HG03159 (cell line): Measurements from ENCODE around the gene TARBP2.
A peak's percentile ranks its signal among the peaks of the same experiment; 100 is the strongest.
"Not testable (repeated sequence)": the region's sequence is repeated elsewhere in the genome, so short reads cannot be mapped to it uniquely, and the experiment has no call there.

Source experiments
- ATAC-seq: cut with Tn5 transposase; IDR thresholded peaks from one replicate; pipeline ENCODE4 v1.9.1; 2021; ENCODE audit warnings: mild to moderate bottlenecking, moderate library complexity; ENCODE audit not compliant: unreplicated experiment

Gene TARBP2

DNA sequence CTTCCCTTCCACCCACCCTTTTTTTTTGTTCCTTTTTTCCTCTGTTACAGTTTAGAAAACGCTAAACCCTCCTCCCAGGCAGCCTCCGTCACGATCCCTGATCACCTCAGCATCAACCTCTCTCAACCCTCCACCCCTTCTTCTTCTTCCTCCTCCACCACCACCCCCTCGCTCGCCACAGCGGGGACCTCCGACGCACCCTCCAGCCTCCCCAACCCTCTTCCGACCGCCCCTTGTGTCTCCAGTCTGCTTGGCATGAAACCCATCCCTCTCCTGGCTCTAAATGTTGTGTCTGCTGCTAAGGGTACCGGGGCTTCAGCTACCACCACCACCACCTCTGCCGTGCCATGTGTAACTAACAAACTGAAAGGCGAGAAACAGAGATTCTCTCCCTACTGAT, 26.3 kb upstream of the TARBP2 start:
- no peak for ATAC-seq

GRCh38 chr12:53476769-53477209, 24.3 kb upstream of the TARBP2 start:
- ATAC-seq = no peak

DNA sequence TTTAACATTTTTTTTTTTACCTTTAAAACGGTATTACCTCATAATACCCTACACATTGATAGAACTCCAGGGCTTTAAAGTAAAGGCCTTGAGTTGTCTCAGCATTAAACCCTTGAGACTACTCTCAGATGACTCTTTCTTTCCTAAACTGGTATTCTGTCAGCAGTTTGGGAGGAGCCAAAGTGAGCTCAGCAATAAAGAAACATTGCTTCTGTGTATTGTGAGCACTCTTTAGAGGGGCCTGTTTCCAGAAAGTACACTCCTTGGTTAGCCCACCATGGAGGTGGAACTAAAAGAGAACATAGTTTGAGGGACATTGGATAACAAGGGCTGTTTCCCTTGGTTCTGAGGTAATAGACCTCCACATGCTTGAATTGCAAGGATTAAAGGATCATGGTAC, 22.2 kb upstream of the TARBP2 start:
- no peak for ATAC-seq

DNA sequence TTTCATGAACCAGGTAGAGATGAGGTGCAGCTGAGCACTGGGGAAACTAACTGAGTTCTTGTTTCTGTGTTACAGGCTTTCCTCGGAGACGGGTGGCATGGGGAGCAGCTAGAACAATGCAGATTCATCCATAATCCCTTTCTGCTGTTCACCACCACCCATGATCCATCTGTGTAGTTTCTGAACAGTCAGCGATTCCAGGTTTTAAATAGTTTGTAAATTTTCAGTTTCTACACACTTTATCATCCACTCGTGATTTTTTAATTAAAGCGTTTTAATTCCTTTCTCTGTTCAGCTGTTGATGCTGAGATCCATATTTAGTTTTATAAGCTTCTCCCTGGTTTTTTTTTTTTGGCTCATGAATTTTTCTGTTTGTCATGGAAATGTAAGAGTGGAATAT, 21.8 kb upstream of the TARBP2 start:
- no peak for ATAC-seq

DNA sequence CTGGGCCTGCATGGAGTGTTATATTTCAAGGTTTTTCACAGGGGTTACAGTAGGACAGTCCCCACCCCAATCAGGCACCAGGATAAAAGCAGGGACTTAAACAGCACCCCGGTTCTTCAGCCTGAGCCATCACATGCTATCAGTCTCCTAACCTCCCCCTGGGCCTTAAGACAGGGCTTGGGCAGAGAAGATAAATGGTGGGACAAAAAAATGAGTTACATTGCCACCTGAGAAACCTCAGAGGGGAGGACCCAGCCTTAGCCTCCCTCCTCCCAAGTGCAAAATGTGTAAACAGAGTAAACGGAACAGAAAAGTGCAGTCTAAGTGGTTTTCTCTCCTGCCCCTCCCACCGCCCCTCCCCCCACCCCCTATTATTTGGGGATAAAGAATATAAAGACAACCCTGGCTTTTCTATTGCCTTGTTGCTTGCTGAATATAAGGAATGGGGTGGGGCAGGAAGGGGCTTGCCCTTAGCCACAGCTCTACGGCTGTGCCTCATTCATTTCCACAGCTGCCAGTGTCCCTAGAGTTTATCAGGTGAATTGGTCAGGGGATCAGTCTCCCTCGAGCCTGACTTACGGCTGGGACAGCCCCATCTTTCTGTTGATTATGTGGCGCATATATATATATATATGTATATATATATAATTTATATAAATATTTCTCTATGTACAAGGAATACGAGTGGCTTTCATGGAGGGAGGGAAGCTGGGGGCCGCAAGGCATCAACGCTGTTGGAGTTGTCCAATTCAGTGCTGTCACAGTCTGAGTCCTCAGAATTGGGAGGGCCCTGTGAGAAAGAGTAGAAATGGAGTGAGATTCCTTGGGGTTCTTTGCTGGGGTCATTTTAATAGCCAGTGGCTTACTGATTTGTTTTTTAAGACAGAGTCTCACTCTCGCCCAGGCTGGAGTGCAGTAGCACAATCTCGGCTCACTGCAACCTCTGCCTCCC, 20.3 kb upstream of the TARBP2 start:
- no peak for ATAC-seq

- ATAC-seq = not testable (repeated sequence)
Measured at GRCh38 chr12:53481458-53481857, 19.6 kb upstream of the TARBP2 start.

DNA sequence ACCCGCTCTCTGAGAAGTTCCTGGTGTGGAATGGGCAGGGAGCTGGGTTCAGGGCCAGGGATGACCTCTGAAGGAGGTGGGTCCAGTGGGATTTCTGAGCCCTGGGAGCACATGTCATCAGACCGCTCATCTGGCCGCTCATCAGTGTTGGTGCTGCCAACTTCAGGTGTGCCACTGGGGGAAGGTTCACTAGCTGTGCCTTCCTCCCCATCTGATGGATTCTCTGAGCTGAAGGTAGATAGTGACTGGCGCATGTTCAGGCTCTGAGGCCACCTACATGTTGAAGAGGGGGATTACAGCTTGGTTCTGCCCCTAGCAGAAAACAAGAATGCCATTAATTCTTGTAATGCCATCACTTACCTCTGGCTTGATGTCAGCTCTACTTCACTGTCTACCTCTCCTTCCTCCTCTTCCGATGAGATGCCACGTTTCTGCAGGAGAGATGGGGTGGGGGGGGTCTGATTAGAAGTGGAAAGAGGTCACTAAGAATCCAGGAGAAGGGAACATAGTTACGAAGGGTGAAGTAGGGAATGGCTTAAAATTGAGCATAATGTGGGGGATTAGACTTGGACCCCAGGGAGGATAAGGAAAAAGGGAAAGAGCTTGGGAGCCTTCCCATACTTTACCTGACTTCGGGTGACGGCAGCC, 19.0 kb upstream of the TARBP2 start:
- ATAC-seq = no peak

- no peak for ATAC-seq
Measured at GRCh38 chr12:53482626-53483168, 18.4 kb upstream of the TARBP2 start.

DNA sequence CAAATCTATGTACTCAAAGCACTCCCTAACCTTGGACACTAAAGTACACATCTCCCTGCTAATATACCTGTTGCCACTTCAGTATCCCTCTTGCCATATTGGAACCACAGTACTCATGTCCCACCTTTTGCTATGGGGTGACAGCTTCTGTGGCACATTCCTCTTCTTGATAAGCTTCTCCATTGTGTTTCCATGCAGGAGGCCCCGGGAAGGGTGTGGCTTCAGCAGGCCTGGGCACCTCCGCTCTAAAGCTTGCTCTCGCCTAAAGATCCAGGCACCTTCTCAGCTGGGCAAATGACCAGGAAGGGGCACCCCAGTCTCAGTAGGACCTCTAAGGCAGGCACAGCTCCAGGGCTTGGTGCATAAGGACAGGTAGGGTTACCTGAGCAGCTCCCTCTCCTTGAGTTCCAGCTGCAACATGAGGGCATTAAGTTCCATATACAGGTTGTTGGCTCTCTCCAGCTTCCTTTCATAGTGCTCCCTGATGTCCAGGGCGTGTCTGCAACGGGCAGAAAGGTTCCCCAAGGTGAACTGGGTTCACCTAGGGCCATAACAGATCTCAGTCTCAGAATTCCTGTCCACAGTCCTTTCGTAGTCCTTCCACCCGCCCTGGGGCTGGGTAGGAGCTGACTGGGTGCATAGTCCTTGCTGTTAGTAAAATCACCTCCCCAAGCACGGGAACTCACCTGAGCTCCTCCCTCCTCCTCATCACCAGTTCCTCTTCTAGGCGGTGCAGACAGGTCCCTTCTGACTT, 17.7 kb upstream of the TARBP2 start:
- no peak for ATAC-seq

GRCh38 chr12:53483979-53484377, 17.1 kb upstream of the TARBP2 start:
- no peak for ATAC-seq

GRCh38 chr12:53484686-53485575, 16.2 kb upstream of the TARBP2 start:
- ATAC-seq = no peak

- ATAC-seq = no peak
Measured at GRCh38 chr12:53485955-53486735, 14.9 kb upstream of the TARBP2 start.

DNA sequence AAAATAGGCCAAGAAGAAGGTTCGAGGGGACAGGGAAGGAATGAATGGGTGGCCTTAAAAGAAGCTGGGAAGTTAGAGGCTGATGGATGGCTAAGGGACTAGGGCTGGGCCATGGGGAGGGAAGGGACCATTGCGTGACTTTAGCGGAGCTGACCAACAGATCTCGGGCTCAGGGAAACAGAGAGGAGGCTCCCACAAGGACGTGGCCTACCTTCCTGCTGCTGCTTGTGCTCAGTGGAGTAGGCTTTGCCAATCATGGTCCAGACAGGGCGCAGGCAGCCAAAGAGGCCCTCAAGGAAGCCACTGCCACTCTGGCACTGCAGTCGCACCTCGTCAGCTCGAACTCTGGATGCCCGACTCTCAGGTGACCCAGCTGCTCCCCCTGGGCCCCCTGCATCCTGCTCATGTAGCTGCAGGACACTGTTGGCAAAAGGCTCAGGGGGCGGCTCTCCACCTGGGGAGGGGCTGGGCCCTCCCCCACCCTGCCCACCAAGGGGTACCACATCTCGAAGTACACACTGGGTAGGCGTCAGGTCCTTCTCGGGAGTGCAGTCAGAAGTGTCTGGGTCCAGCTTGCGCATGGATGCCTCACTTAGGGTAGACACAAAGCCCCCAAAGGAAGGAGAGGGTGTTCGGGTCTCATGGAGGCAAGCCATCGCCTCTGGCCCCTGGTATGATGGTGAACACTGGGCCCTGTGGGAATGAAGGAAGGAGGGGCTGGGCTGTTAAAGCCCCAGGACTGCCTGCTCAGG, 14.2 kb upstream of the TARBP2 start:
- ATAC-seq = no peak

- ATAC-seq = no peak
Measured at GRCh38 chr12:53489242-53489864, 11.7 kb upstream of the TARBP2 start.

- no peak for ATAC-seq
Measured at GRCh38 chr12:53492188-53492587, 8.9 kb upstream of the TARBP2 start.

DNA sequence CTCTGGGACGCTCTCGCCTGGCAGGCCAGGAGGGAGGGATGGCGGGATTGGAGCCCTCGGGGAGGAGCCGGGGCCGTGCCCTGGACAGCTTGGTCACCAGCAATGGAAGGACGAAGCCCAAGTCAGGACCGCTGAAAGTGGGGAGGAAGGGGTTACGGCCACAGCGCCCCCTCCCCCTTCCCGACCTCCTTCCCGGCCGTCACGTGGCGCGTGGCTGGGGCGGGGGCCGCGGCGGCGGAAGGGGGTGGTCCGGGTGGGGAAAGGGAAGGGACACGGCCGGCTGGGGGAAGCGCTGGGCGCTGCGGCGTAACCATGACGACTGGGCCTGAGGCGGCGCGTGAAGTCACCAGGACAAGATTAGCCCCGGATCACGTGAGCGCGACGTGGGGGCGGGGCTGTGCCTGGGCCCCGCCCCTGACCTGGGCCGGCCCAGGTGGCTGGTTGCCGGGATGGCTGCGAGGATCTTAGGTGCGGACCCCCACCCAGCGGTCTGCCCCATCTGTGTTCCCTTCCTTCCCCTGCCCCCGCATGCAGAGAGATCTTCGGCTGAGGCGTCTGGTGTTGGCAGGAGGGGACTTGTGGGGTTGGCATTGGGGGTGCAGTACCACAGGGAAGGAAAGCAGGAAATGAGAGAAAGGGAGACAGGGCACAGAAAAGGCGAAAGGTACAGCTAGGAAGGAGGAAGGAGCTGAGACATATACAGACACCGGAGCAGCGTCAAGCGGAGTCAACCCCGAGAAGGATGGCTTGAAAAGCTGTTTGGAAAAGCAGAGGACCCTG, 8.1 kb upstream of the TARBP2 start:
- ATAC-seq = peak; percentile 94

GRCh38 chr12:53493610-53494391, 7.3 kb upstream of the TARBP2 start:
- no peak for ATAC-seq
